GM12892 (cell line): ENCODE data around the gene PPIL3.

Experiments used
- DNase-seq: peaks from one replicate; pipeline ENCODE4 v3.0.0; 2011; ENCODE audit not compliant: insufficient read length
- FAIRE-seq: peaks from 2 replicates; lab custom pipeline; 2011; peaks lifted over from hg19 to GRCh38; lab: Jason Lieb, UNC
- POLR2A ChIP-seq: IDR thresholded peaks from 2 replicates; pipeline ENCODE4 v1.6.1; 2011; ENCODE audit warnings: low read depth, low read length, control low read depth
- POLR2AphosphoS5 ChIP-seq: IDR thresholded peaks from 2 replicates; pipeline ENCODE4 v1.6.1; 2011; ENCODE audit warnings: low read depth, low read length, control low read depth
- TAF1 ChIP-seq: IDR thresholded peaks from 2 replicates; pipeline ENCODE4 v1.6.1; 2011; ENCODE audit warnings: low read depth, mild to moderate bottlenecking, control low read depth, low read length, borderline replicate concordance

Gene PPIL3

DNA sequence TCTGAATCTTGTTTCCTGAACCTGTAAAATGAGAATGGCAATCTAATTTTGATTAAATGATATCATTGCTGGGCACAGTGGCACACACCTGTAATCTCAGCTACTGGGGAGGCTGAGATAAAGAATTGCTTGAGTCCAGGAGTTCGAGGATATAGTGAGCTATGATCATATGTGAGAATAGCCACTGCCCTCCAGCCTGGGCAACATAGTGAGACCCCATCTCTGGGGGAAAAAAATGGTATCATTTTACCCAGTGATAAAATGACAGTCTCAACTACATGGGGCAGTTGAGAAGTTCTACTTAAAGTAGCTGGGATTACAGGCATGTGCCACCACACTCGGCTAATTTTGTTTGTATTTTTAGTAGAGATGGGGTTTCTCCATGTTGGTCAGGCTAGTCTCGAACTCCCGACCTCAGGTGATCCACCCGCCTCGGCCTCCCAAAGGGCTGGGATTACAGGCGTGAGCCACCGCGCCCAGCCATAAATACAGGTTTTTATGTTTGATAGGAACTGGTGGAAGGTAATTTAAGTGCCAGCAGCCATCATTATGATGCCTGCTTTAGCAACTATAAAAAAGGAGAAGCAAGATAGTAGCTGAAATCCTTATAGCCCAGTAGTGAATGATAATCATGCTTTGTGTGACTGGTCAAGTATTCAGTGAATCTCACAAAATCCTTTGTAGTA, 60.2 kb downstream of the PPIL3 start:
- FAIRE-seq (no peak), DNase-seq (no peak)
- TF ChIP-seq TAF1 (no peak), POLR2AphosphoS5 (0 out of 2 replicates have a peak, but pooled peaks have one; percentile 26)

DNA sequence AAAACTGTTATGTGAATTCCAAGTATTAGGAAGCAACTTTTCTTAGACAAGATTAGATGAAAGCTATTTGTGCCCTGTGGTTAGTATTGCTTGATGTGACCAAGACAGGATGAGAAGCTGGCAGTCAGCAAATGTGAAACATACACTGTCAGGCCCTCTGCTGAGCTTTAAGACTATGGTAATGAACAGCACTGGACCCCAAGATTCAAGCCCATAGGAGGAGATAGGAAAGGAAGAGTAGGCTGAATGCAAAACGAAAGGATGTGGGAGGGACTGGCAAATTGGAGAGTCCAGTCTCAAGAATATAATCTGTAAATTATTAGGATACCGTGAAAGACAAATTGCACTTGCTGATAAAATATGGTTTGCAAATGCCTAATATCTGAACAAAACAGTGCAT, 60.8 kb downstream of the PPIL3 start:
- TF ChIP-seq TAF1 (no peak), POLR2A (no peak; the same call in 1 of the 2 replicates), POLR2AphosphoS5 (no peak; the same call in 1 of the 2 replicates)
- DNase-seq (no peak), FAIRE-seq (no peak)

DNA sequence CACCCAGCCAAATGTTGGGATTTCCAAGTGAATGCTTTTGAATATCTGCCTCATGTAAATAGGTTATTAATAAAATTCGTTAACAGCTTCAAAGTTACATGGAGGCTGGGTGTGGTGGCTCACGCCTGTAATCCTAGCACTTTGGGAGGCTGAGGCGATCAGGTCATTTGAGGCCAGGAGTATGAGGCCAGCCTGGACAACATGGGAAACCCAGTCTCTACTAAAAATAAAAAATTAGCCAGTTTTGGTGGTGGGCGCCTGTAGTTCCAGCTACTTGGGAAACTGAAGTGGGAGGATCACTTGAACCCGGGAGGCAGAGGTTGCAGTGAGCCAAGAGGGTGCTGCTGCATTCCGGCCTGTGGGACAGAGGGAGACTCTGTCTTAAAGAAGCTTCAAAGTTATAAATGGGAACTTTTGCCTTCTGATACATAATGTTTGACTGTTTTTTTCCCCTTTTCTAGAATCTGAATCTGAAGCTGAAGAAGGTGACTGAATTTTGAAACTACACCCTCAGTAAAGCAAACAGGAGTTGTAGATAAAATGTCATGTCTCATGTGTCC, 67.1 kb downstream of the PPIL3 start:
- FAIRE-seq (no peak), DNase-seq (no peak)
- TF ChIP-seq POLR2AphosphoS5 = no peak
- no peak for TF ChIP-seq POLR2A
- TF ChIP-seq TAF1 = no peak
